GM10266 (cell line): Measurements from ENCODE around the gene F13A1.

Experiments used
- DNase-seq: peaks from one replicate; pipeline ENCODE4 v3.0.0; 2012; ENCODE audit errors: extremely low spot score
- TF ChIP-seq, protein P1 (sequence below): IDR thresholded peaks from 2 replicates; pipeline ENCODE4 v1.5.1; 2012; ENCODE audit warnings: mild to moderate bottlenecking, low read depth; ENCODE audit not compliant: control insufficient read depth, insufficient read depth; ENCODE audit errors: missing control alignments

The F13A1 gene

GRCh38 chr6:6333501-6333900 lies 13.0 kb upstream of the F13A1 start:
- DNase-seq = no peak
- TF ChIP-seq, protein P1, sequence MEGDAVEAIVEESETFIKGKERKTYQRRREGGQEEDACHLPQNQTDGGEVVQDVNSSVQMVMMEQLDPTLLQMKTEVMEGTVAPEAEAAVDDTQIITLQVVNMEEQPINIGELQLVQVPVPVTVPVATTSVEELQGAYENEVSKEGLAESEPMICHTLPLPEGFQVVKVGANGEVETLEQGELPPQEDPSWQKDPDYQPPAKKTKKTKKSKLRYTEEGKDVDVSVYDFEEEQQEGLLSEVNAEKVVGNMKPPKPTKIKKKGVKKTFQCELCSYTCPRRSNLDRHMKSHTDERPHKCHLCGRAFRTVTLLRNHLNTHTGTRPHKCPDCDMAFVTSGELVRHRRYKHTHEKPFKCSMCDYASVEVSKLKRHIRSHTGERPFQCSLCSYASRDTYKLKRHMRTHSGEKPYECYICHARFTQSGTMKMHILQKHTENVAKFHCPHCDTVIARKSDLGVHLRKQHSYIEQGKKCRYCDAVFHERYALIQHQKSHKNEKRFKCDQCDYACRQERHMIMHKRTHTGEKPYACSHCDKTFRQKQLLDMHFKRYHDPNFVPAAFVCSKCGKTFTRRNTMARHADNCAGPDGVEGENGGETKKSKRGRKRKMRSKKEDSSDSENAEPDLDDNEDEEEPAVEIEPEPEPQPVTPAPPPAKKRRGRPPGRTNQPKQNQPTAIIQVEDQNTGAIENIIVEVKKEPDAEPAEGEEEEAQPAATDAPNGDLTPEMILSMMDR = no peak

- TF ChIP-seq, protein P1 = no peak
- peak; percentile 38 for DNase-seq
Measured at GRCh38 chr6:6332811-6333244, 12.4 kb upstream of the F13A1 start.

DNA sequence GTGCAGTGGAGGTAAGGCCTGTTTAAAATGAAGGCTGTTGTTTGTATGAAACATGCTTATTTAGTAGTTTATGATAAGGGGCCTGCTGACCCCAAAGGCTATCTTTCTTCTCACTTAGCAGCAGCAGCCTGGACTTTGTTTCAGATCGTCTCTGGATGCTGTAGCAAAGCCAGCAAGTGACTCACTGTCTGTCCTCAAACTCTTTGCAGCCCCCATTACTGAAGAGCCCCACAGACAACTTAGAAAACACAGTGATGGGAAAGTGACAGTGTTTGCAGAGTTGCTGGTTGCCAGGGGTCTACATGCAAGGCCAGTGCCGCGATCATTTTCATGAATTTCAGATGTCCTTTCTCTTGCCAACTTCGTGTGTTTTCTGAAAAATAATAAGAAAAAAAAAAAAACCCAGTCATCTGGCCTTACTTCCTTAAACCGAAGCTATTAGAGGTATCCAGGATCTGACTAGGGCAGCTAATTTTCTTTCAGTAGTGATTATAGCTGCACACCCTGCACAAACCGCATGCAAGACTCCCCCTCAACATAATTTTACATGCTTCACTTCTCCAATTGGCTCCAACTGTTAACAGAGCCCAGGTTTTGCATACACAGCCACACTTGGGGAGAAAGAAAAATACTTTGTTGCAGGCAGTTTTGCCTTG lies 11.6 kb upstream of the F13A1 start:
- TF ChIP-seq, protein P1 = no peak
- peak; percentile 40 for DNase-seq

- peak; percentile 65 for DNase-seq
Measured at GRCh38 chr6:6331393-6331792, 10.9 kb upstream of the F13A1 start.

DNA sequence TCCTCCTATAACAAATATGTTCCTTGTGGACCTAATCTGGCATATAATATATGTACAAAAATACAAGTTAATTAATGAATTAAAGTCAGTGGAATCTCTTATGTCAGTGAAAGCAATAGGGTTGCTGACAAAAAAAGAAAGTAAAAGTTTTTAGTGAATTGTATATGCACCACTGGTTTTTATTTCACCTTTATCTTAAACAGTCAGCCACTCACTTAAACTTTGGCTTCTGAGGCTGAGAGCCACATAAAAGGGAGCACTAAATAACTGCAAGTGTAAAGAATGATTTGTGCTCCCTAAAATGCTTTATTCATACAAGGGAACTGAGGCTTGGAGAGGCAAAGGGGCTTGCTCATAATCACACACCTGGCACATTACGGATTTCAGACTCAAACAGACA lies 9.9 kb upstream of the F13A1 start:
- TF ChIP-seq, protein P1 = no peak
- DNase-seq = no peak

More at GRCh38 chr6:6331393-6331792, 10.9 kb upstream of the F13A1 start:
- TF ChIP-seq, protein P1 = no peak

GRCh38 chr6:6328451-6328850 lies 8.0 kb upstream of the F13A1 start:
- DNase-seq = no peak
- TF ChIP-seq, protein P1 = no peak

DNA sequence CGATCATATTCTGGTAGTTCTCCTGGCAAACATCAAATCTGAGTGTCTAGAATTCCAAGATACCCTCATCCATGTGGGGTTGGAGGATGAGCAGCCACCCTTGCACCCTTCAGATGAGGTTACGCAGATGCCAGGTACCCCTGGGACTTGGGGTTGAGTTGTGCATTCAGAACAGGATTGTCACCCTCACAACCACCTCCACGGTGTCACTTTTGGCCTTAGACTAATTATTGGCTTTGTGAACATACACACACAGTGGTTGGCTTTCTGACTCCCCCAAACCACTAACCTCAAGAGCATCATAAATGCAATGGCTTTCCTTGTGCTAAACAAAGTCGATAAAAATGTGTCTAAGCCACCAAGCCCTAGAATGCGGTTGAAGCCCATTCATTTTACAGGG lies 2.9 kb upstream of the F13A1 start:
- TF ChIP-seq, protein P1 = no peak
- no peak for DNase-seq
